Liver (tissue), 3 donors: Measurements from ENCODE around the gene S100A13.

ENCODE experiments used
- CTCF ChIP-seq: fragments of 150-350 bp; IDR thresholded peaks from 2 replicates; pipeline ENCODE4 v1.5.1; 2017; ENCODE audit warnings: improper control_type of control experiment, low read depth, low read length; ENCODE audit not compliant: missing input control
- HNF4G ChIP-seq: IDR thresholded peaks from 2 replicates; pipeline ENCODE4 v1.6.1; 2016; ENCODE audit warnings: antibody characterized with exemption
- JUND ChIP-seq, 2 donors: IDR thresholded peaks; 2 replicates each; pipeline ENCODE4 v1.6.1; 2016; ENCODE audit warnings: antibody characterized with exemption in 2 of 2
- RAD21 ChIP-seq, 2 donors: IDR thresholded peaks; 2 replicates each; pipeline ENCODE4 v1.6.1; 2016; ENCODE audit warnings: antibody characterized with exemption in 2 of 2, mild to moderate bottlenecking in 2 of 2
- REST ChIP-seq: IDR thresholded peaks from 2 replicates; pipeline ENCODE4 v1.6.1; 2016; ENCODE audit warnings: antibody characterized with exemption, mild to moderate bottlenecking
- RXRA ChIP-seq, 2 donors: IDR thresholded peaks; 2 replicates each; pipeline ENCODE4 v1.6.1; 2017 to 2018; ENCODE audit warnings: antibody characterized with exemption in 2 of 2, mild to moderate bottlenecking in 1 of 2
- SP1 ChIP-seq: IDR thresholded peaks from 2 replicates; pipeline ENCODE4 v1.6.1; 2018; ENCODE audit warnings: antibody characterized with exemption, mild to moderate bottlenecking
- YY1 ChIP-seq: IDR thresholded peaks from 2 replicates; pipeline ENCODE4 v1.6.1; 2016; ENCODE audit warnings: antibody characterized with exemption, mild to moderate bottlenecking
- TF ChIP-seq, protein P1 (sequence below): IDR thresholded peaks from 2 replicates; pipeline ENCODE4 v1.6.1; 2016; ENCODE audit warnings: antibody characterized with exemption
- donor health status: healthy.
- donor health status: healthy.

DNA sequence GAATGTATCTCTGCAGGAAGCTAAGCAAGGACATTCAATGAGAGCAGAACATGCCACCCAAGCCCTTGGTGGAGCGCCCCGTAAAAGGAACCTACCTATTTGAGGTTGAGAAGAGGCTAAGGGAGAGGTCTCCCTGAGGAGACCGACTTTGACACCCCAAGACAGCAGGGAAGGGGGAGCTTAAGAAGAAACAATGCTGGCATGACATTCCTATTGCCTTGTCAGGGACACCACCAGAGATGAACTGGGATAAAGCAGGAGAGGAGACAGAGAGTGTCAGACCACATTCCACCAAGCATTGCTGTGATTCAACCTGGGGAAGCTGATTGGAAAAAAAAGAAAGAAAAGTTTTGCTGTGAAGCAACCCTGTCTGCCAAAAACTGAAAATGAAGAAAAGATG is 48.4 kb downstream of the S100A13 start:
- TF ChIP-seq CTCF (no peak), SP1 (no peak), RAD21 (IDR thresholded peaks at IDR 0.05) (no peak), JUND (IDR thresholded peaks at IDR 0.05) (no peak), HNF4G (no peak), REST (no peak), YY1 (no peak), RXRA (IDR thresholded peaks at IDR 0.05) (no peak)
- TF ChIP-seq, protein P1, sequence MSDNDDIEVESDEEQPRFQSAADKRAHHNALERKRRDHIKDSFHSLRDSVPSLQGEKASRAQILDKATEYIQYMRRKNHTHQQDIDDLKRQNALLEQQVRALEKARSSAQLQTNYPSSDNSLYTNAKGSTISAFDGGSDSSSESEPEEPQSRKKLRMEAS: no peak
